Esophagus squamous epithelium (tissue), 5 donors: Measurements from ENCODE around the gene TP53. TPM values are rescaled to one million over a fixed set of nuclear protein-coding genes. Genes with fewer than 3 reads are reported as not detected.

Experiments
- DNase-seq: peaks from one replicate; lab custom pipeline; 2025; lab: John Stamatoyannopoulos, UW
- H3K27ac ChIP-seq, 4 donors: fragments of 200-600 bp; sonication (generic); one replicate each; pipeline ENCODE4 v1.5.1; 2016 to 2019; ENCODE audit warnings: mild to moderate bottlenecking in 1 of 4
- H3K27me3 ChIP-seq, 4 donors: fragments of 200-600 bp; sonication (generic); 1 replicate in 3 of 4; 2 replicates in 1 of 4; pipeline versions ENCODE4 v1.5.1 to v1.6.0; 2017 to 2021; ENCODE audit warnings: antibody characterized with exemption in 1 of 4
- H3K36me3 ChIP-seq, 3 donors: fragments of 200-600 bp; sonication (generic); one replicate each; pipeline ENCODE4 v1.5.1; 2016 to 2019
- H3K4me1 ChIP-seq, 3 donors: fragments of 200-600 bp; sonication (generic); one replicate each; pipeline ENCODE4 v1.5.1; 2017 to 2019
- H3K4me3 ChIP-seq, 4 donors: fragments of 200-600 bp; sonication (generic); 1 replicate in 3 of 4; 2 replicates in 1 of 4; pipeline ENCODE4 v1.5.1; 2016 to 2019; ENCODE audit warnings: mild to moderate bottlenecking in 2 of 4, moderate library complexity in 1 of 4
- H3K9me3 ChIP-seq, 3 donors: fragments of 200-600 bp; sonication (generic); one replicate each; pipeline ENCODE4 v1.5.1; 2016 to 2019
- CTCF ChIP-seq, 6 experiments: fragments of 450-650 bp in 4 of 6; fragments of 200-600 bp in 2 of 6; sonication (generic) in 2 of 6; IDR thresholded peaks; one replicate each; pipeline ENCODE4 v1.5.1; 2016 to 2019; ENCODE audit warnings: antibody characterized with exemption in 6 of 6, mild to moderate bottlenecking in 4 of 6, moderate library complexity in 4 of 6
- POLR2A ChIP-seq, 4 donors: fragments of 450-650 bp; IDR thresholded peaks; one replicate each; pipeline ENCODE4 v1.6.1; 2017; ENCODE audit warnings: antibody characterized with exemption in 4 of 4, mild to moderate bottlenecking in 4 of 4, moderate library complexity in 3 of 4
- WGBS, 2 donors: methylation state at CpG; one replicate each; pipeline ENCODE4 v1.1.5; 2018; 5-methylcytosine and 5-hydroxymethylcytosine counted together
- intact Hi-C: fragments of 100-400 bp; cut with DNase I; formaldehyde crosslinking; loops from one replicate; pipeline ENCODE4 v1.15.0; 2022
- total RNA-seq, 4 donors: library from RNA; depleted of rRNA; stranded (reverse); fragments of >200 nt; gene quantifications; one replicate each; pipeline ENCODE4 v1.1.0, GENCODE V29; 2016
- donor health status: DM: yes; HTN: yes; CAD: no.

TP53 gene
- total RNA-seq, 4 donors from 2014 or later, result 26.6 to 35.1 (median 33.9) TPM

- intact Hi-C loops, result no loop called here
- H3K4me3 ChIP-seq, result peak overlapping the region; percentile 43 to 66 (median 56)
- TF ChIP-seq POLR2A (IDR thresholded peaks at IDR 0.05), result no peak
- TF ChIP-seq CTCF (IDR thresholded peaks at IDR 0.05), result no peak
- WGBS, 2 donors, result 22 to 41% methylated on average over 14 to 19 of the region's 20 CpGs
- peaks cover 0 to 94% (median 4%) of the 10 kb centered on the region in 4 donors for H3K27me3 ChIP-seq
- H3K36me3 ChIP-seq, result no peaks in the 10 kb centered on the region
- H3K27ac ChIP-seq, result peak overlapping the region in 3 of 4 donors; percentile 8 to 66 (median 62)
- H3K4me1 ChIP-seq, result peaks cover 9 to 24% (median 15%) of the 10 kb centered on the region in 3 donors
- no peaks in the 10 kb centered on the region for H3K9me3 ChIP-seq
- no peak for DNase-seq
Observed at GRCh38 chr17:7715936-7716886, 28.9 kb upstream of the TP53 start.

- H3K36me3 ChIP-seq, result no peaks in the 10 kb centered on the region
- TF ChIP-seq CTCF (IDR thresholded peaks at IDR 0.05) (no peak), POLR2A (IDR thresholded peaks at IDR 0.05) (no peak)
- no peak overlapping the region for H3K4me3 ChIP-seq
- 75 to 84% methylated on average over 7 of the region's 10 CpGs for WGBS, 2 donors
- DNase-seq, result no peak
- intact Hi-C loops, result no loop called here
- no peak overlapping the region for H3K27ac ChIP-seq
- H3K4me1 ChIP-seq, result peaks cover 9 to 24% (median 15%) of the 10 kb centered on the region in 3 donors
- no peaks in the 10 kb centered on the region for H3K9me3 ChIP-seq
- peaks cover 0 to 96% (median 4%) of the 10 kb centered on the region in 4 donors for H3K27me3 ChIP-seq
Observed at GRCh38 chr17:7714721-7715594, 27.7 kb upstream of the TP53 start.

- DNase-seq, result no peak
- H3K4me1 ChIP-seq, result peaks cover 9 to 24% (median 15%) of the 10 kb centered on the region in 3 donors
- no peak overlapping the region for H3K27ac ChIP-seq
- no peak overlapping the region for H3K4me3 ChIP-seq
- 10 to 53% methylated on average over 2 to 5 of the region's 9 CpGs for WGBS, 2 donors
- H3K27me3 ChIP-seq, result peaks cover 0 to 98% (median 4%) of the 10 kb centered on the region in 4 donors
- intact Hi-C loops, result no loop called here
- no peaks in the 10 kb centered on the region for H3K9me3 ChIP-seq
- no peak for TF ChIP-seq POLR2A (IDR thresholded peaks at IDR 0.05)
- TF ChIP-seq CTCF (IDR thresholded peaks at IDR 0.05), result no peak
- H3K36me3 ChIP-seq, result no peaks in the 10 kb centered on the region
Observed at GRCh38 chr17:7713782-7714181, 26.5 kb upstream of the TP53 start.

GRCh38 chr17:7712111-7712771, 25.0 kb upstream of the TP53 start:
- H3K9me3 ChIP-seq, result no peaks in the 10 kb centered on the region
- DNase-seq, result no peak
- intact Hi-C loops, result no loop called here
- peaks cover 9 to 13% (median 9%) of the 10 kb centered on the region in 3 donors for H3K4me1 ChIP-seq
- TF ChIP-seq CTCF (IDR thresholded peaks at IDR 0.05) (no peak), POLR2A (IDR thresholded peaks at IDR 0.05) (no peak)
- no peak overlapping the region for H3K27ac ChIP-seq
- no peaks in the 10 kb centered on the region for H3K36me3 ChIP-seq
- H3K27me3 ChIP-seq, result peaks cover 0 to 99% (median 4%) of the 10 kb centered on the region in 4 donors
- H3K4me3 ChIP-seq, result no peak overlapping the region
- 22% methylated on average over 10 of the region's 19 CpGs; no CpG with 5 or more reads in 1 of the 2 donors for WGBS, 2 donors
